Measurements from ENCODE around the gene PIK3CB. TPM values are rescaled to one million over a fixed set of nuclear protein-coding genes. Genes with fewer than 3 reads are reported as not detected.

Gene PIK3CB
- total and polyA plus RNA-seq, 4 donors = 4.7 to 15.9 (median 11.1) TPM

GRCh38 chr3:138642927-138643253 is 191.8 kb downstream of the PIK3CB start:
- H3K27me3 ChIP-seq (ENCODE audit: control insufficient read depth in 4 of 4, insufficient read depth in 4 of 4, low read length in 3 of 4) = no peaks in the 10 kb centered on the region
- H3K4me1 ChIP-seq (ENCODE audit: control insufficient read depth in 4 of 4, insufficient read depth in 4 of 4, low read length in 3 of 4) = no peaks in the 10 kb centered on the region
- no peak overlapping the region for H3K9ac ChIP-seq (ENCODE audit: low read depth in 1 of 2, low read length in 2 of 2)
- H3K36me3 ChIP-seq (ENCODE audit: control insufficient read depth in 4 of 4, insufficient read depth in 3 of 4, low read depth in 1 of 4, low read length in 3 of 4) = no peaks in the 10 kb centered on the region
- TF ChIP-seq FOXA1 (IDR thresholded peaks at IDR 0.05) (no peak), ZBTB33 (IDR thresholded peaks at IDR 0.05) (no peak), RAD21 (IDR thresholded peaks at IDR 0.05) (no peak), CTCF (IDR thresholded peaks at IDR 0.05; ENCODE audit: low read depth, low read length, missing input control) (no peak), REST (IDR thresholded peaks at IDR 0.05) (no peak), TAF1 (conservative IDR thresholded peaks at IDR 0.05) (no peak), NR2F2 (IDR thresholded peaks at IDR 0.05) (no peak), YY1 (IDR thresholded peaks at IDR 0.05) (no peak)
- no peak overlapping the region for H3K27ac ChIP-seq (ENCODE audit: low read depth in 1 of 2, low read length in 2 of 2)
- no peak for DNase-seq (ENCODE audit: low spot score)
- peaks cover 0 to 14% (median 8%) of the 10 kb centered on the region in 4 donors for H3K9me3 ChIP-seq (ENCODE audit: control insufficient read depth in 4 of 4, low read length in 3 of 4)
- 98% methylated on average over 1 of the region's 1 CpG for WGBS
- no peak overlapping the region for H3K4me3 ChIP-seq (ENCODE audit: low read depth in 1 of 3, low read length in 3 of 3)

- no peak for DNase-seq (ENCODE audit: low spot score)
- Histone ChIP-seq H3K27ac (ENCODE audit: low read depth in 1 of 2, low read length in 2 of 2) (no peak overlapping the region), H3K9ac (ENCODE audit: low read depth in 1 of 2, low read length in 2 of 2) (no peak overlapping the region), H3K4me1 (ENCODE audit: control insufficient read depth in 4 of 4, insufficient read depth in 4 of 4, low read length in 3 of 4) (no peaks in the 10 kb centered on the region), H3K27me3 (ENCODE audit: control insufficient read depth in 4 of 4, insufficient read depth in 4 of 4, low read length in 3 of 4) (no peaks in the 10 kb centered on the region), H3K36me3 (ENCODE audit: control insufficient read depth in 4 of 4, insufficient read depth in 3 of 4, low read depth in 1 of 4, low read length in 3 of 4) (no peaks in the 10 kb centered on the region), H3K9me3 (ENCODE audit: control insufficient read depth in 4 of 4, low read length in 3 of 4) (peaks cover 0 to 14% (median 8%) of the 10 kb centered on the region in 4 donors), H3K4me3 (ENCODE audit: low read depth in 1 of 3, low read length in 3 of 3) (no peak overlapping the region)
- WGBS = 82% methylated on average over 4 of the region's 4 CpGs
- TF ChIP-seq GABPA (IDR thresholded peaks at IDR 0.05 in 1 of 2, conservative IDR thresholded peaks at IDR 0.05 in 1 of 2) (no peak), EGR1 (IDR thresholded peaks at IDR 0.05; ENCODE audit: low read depth in 2 of 2) (no peak), RXRA (IDR thresholded peaks at IDR 0.05) (no peak), FOXA2 (IDR thresholded peaks at IDR 0.05) (no peak), HNF4A (conservative IDR thresholded peaks at IDR 0.05) (no peak), HNF4G (IDR thresholded peaks at IDR 0.05) (no peak), CTCF (IDR thresholded peaks at IDR 0.05; ENCODE audit: low read depth, low read length, missing input control) (no peak), NR2F2 (IDR thresholded peaks at IDR 0.05) (no peak), JUND (IDR thresholded peaks at IDR 0.05) (no peak), ZBTB33 (IDR thresholded peaks at IDR 0.05) (no peak), TAF1 (conservative IDR thresholded peaks at IDR 0.05) (no peak), ATF3 (IDR thresholded peaks at IDR 0.05) (no peak), MAX (IDR thresholded peaks at IDR 0.05) (no peak), FOXA1 (IDR thresholded peaks at IDR 0.05) (no peak)
Measured at GRCh38 chr3:138642226-138642926, 192.4 kb downstream of the PIK3CB start.

All from liver (tissue), 9 donors.